Measurements from ENCODE around the gene KHSRP. TPM values are rescaled to one million over a fixed set of nuclear protein-coding genes. Genes with fewer than 3 reads are reported as not detected.

KHSRP gene
- total RNA-seq, 1 donor from 2014 or later, result 65.2 TPM

- Histone ChIP-seq H3K27ac (ENCODE audit: low read depth, low read length) (no peak overlapping the region), H3K9ac (ENCODE audit: low read depth in 1 of 3, low read length in 3 of 3) (no peak overlapping the region), H3K36me3 (ENCODE audit: control insufficient read depth in 3 of 3, insufficient read depth in 3 of 3, low read length in 3 of 3) (peaks cover 36 to 45% (median 37%) of the 10 kb centered on the region in 3 donors), H3K27me3 (ENCODE audit: control insufficient read depth in 3 of 3, insufficient read depth in 3 of 3, low read length in 3 of 3) (no peaks in the 10 kb centered on the region), H3K9me3 (ENCODE audit: control insufficient read depth in 3 of 3, low read length in 3 of 3) (peaks cover 0 to 5% (median 3%) of the 10 kb centered on the region in 3 donors), H3K4me3 (ENCODE audit: low read length in 3 of 3) (no peak overlapping the region), H3K4me1 (ENCODE audit: control insufficient read depth in 3 of 3, insufficient read depth in 3 of 3, low read length in 3 of 3) (no peaks in the 10 kb centered on the region)
Measured at GRCh38 chr19:6452223-6452614, 27.6 kb upstream of the KHSRP start.

DNA sequence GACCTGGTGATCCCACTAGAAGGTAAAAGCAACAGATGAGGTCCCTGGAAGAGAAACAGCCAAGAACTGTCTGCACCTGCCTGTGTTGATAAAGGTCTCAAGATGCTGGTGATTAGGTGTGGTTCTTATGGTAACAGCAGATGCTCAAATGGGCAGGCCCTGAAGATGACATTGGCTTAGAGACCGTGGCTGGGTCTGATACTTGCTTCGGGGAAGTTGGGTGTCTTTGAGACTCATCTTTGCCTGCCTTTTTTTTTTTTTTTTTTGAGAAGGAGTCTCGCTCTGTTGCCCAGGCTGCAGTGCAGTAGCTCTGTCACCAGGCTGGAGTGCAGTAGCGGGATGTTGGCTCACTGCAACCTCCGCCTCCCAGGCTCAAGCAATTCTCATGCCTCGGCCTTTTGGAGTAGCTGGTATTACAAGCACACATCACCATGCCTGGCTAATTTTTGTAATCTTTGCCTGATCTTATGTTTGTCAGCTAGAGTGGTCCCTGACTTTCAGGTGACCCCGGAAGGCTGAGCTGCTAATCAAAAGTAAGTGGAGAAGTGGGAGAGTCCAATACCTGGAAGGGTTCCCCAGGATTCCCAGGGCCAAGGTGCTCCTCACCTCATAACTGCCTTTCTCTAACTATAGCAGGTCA, 27.1 kb upstream of the KHSRP start:
- Histone ChIP-seq H3K4me3 (ENCODE audit: low read length in 3 of 3) (no peak overlapping the region), H3K27me3 (ENCODE audit: control insufficient read depth in 3 of 3, insufficient read depth in 3 of 3, low read length in 3 of 3) (no peaks in the 10 kb centered on the region), H3K9me3 (ENCODE audit: control insufficient read depth in 3 of 3, low read length in 3 of 3) (peaks cover 0 to 5% (median 3%) of the 10 kb centered on the region in 3 donors), H3K4me1 (ENCODE audit: control insufficient read depth in 3 of 3, insufficient read depth in 3 of 3, low read length in 3 of 3) (no peaks in the 10 kb centered on the region), H3K27ac (ENCODE audit: low read depth, low read length) (no peak overlapping the region), H3K36me3 (ENCODE audit: control insufficient read depth in 3 of 3, insufficient read depth in 3 of 3, low read length in 3 of 3) (peaks cover 38 to 48% (median 41%) of the 10 kb centered on the region in 3 donors), H3K9ac (ENCODE audit: low read depth in 1 of 3, low read length in 3 of 3) (no peak overlapping the region)

DNA sequence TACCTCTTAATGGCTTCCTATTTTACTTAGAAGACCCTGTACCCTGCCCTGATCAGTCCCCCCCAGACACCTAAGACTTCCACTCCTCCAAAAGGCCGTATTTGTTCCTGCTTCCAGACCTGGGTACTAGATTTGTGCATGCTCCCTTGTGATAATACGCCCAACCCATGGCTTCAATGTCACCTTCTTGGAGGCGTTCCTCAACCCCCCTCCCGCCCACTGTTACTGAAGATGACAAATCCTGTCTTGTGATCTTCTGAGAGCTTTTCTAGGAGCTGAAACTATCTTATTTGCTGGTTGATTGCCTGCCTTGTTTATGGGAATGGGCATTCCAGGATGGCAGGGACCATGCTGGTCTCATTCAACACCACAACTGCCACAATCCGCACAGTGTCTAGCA, 25.6 kb upstream of the KHSRP start:
- no peak overlapping the region for H3K9ac ChIP-seq (ENCODE audit: low read depth in 1 of 3, low read length in 3 of 3)
- H3K27ac ChIP-seq (ENCODE audit: low read depth, low read length), result no peak overlapping the region
- H3K36me3 ChIP-seq (ENCODE audit: control insufficient read depth in 3 of 3, insufficient read depth in 3 of 3, low read length in 3 of 3), result peaks cover 38 to 49% (median 41%) of the 10 kb centered on the region in 3 donors

DNA sequence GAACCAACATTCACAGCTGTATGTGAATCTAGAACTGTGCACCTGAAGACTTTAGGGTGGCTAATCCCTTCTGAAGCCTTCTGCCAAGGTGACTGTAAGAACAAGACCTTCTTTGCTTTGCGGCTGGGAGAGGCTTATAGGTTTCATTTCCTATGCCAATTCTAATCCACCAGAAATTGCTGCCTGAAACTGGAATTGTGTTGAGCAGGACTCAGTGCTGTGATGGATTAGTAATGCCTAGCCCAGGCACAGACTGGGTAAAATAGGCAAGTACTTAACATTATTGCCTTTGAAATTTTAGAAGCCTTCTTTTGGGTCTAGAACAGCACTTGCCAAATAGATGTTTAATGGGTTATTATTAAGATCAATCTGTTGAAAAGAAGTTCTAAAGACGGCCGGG, 23.4 kb upstream of the KHSRP start:
- Histone ChIP-seq H3K27me3 (ENCODE audit: control insufficient read depth in 3 of 3, insufficient read depth in 3 of 3, low read length in 3 of 3) (no peaks in the 10 kb centered on the region), H3K36me3 (ENCODE audit: control insufficient read depth in 3 of 3, insufficient read depth in 3 of 3, low read length in 3 of 3) (peaks cover 23 to 29% (median 23%) of the 10 kb centered on the region in 3 donors), H3K9me3 (ENCODE audit: control insufficient read depth in 3 of 3, low read length in 3 of 3) (no peaks in the 10 kb centered on the region), H3K4me1 (ENCODE audit: control insufficient read depth in 3 of 3, insufficient read depth in 3 of 3, low read length in 3 of 3) (no peaks in the 10 kb centered on the region), H3K9ac (ENCODE audit: low read depth in 1 of 3, low read length in 3 of 3) (no peak overlapping the region), H3K27ac (ENCODE audit: low read depth, low read length) (no peak overlapping the region), H3K4me3 (ENCODE audit: low read length in 3 of 3) (no peak overlapping the region)

More for the DNA sequence above, 25.6 kb upstream of the KHSRP start:
- Histone ChIP-seq H3K9me3 (ENCODE audit: control insufficient read depth in 3 of 3, low read length in 3 of 3) (peaks cover 0 to 5% (median 3%) of the 10 kb centered on the region in 3 donors), H3K27me3 (ENCODE audit: control insufficient read depth in 3 of 3, insufficient read depth in 3 of 3, low read length in 3 of 3) (no peaks in the 10 kb centered on the region), H3K4me1 (ENCODE audit: control insufficient read depth in 3 of 3, insufficient read depth in 3 of 3, low read length in 3 of 3) (no peaks in the 10 kb centered on the region), H3K4me3 (ENCODE audit: low read length in 3 of 3) (no peak overlapping the region)

- Histone ChIP-seq H3K27me3 (ENCODE audit: control insufficient read depth in 3 of 3, insufficient read depth in 3 of 3, low read length in 3 of 3) (no peaks in the 10 kb centered on the region), H3K27ac (ENCODE audit: low read depth, low read length) (no peak overlapping the region), H3K4me1 (ENCODE audit: control insufficient read depth in 3 of 3, insufficient read depth in 3 of 3, low read length in 3 of 3) (no peaks in the 10 kb centered on the region), H3K36me3 (ENCODE audit: control insufficient read depth in 3 of 3, insufficient read depth in 3 of 3, low read length in 3 of 3) (peaks cover 8 to 22% (median 19%) of the 10 kb centered on the region in 3 donors), H3K9me3 (ENCODE audit: control insufficient read depth in 3 of 3, low read length in 3 of 3) (no peaks in the 10 kb centered on the region), H3K4me3 (ENCODE audit: low read length in 3 of 3) (no peak overlapping the region), H3K9ac (ENCODE audit: low read depth in 1 of 3, low read length in 3 of 3) (no peak overlapping the region)
Measured at GRCh38 chr19:6446452-6446851, 21.8 kb upstream of the KHSRP start.

DNA sequence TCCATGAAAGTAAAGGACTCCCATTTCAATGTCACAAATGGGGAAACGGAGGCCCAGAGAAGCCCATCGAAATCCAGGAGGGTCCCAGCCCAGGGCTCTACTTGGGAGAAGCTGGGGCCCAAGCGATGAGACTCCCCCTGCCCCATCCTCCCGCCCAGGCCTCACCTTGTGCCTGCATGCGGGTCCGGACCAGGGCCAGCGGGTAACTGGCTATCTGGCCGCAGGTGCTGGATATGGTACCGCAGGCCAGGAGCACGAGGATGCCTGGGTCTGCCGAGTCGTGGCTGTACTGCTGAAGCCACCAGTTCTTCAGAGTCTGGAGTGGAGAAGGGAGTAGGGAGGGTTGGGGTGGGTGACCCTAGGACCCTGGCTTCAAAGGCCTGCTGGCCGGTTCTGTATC, 19.4 kb upstream of the KHSRP start:
- no peak overlapping the region for H3K9ac ChIP-seq (ENCODE audit: low read depth in 1 of 3, low read length in 3 of 3)
- H3K9me3 ChIP-seq (ENCODE audit: control insufficient read depth in 3 of 3, low read length in 3 of 3), result no peaks in the 10 kb centered on the region
- no peaks in the 10 kb centered on the region for H3K4me1 ChIP-seq (ENCODE audit: control insufficient read depth in 3 of 3, insufficient read depth in 3 of 3, low read length in 3 of 3)
- H3K27ac ChIP-seq (ENCODE audit: low read depth, low read length), result no peak overlapping the region
- H3K36me3 ChIP-seq (ENCODE audit: control insufficient read depth in 3 of 3, insufficient read depth in 3 of 3, low read length in 3 of 3), result peaks cover 6 to 14% (median 10%) of the 10 kb centered on the region in 3 donors
- H3K4me3 ChIP-seq (ENCODE audit: low read length in 3 of 3), result no peak overlapping the region
- no peaks in the 10 kb centered on the region for H3K27me3 ChIP-seq (ENCODE audit: control insufficient read depth in 3 of 3, insufficient read depth in 3 of 3, low read length in 3 of 3)

DNA sequence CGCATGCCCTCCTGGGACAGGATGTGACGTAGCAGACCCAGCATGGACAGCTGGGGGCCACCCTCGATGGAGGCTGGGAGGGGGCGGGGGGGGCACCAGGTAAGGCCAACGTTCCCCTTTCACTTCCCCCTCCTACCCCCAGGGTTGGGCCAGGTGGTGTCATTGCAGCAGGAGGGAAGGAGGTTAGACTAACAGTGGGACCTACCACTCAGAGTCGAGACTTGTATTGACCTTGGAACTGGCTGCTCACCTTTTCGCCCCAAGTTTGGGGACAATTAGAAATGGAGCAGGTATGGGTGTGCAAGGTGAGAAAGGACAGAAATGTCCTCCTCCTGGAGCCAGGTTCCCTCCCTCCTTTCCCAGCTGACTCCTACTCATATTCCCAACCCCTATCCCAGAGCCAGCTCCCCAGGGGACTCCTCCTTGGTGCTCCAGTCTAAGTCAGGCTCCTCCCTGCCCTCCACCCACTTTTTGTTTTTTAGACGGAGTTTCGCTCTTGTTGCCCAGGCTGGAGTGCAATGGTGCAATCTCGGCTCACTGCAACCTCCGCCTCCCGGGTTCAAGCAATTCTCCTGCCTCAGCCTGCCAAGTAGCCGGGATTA, 17.6 kb upstream of the KHSRP start:
- Histone ChIP-seq H3K4me1 (ENCODE audit: control insufficient read depth in 3 of 3, insufficient read depth in 3 of 3, low read length in 3 of 3) (no peaks in the 10 kb centered on the region), H3K27me3 (ENCODE audit: control insufficient read depth in 3 of 3, insufficient read depth in 3 of 3, low read length in 3 of 3) (no peaks in the 10 kb centered on the region), H3K9ac (ENCODE audit: low read depth in 1 of 3, low read length in 3 of 3) (no peak overlapping the region), H3K9me3 (ENCODE audit: control insufficient read depth in 3 of 3, low read length in 3 of 3) (no peaks in the 10 kb centered on the region), H3K36me3 (ENCODE audit: control insufficient read depth in 3 of 3, insufficient read depth in 3 of 3, low read length in 3 of 3) (peaks cover 6 to 14% (median 10%) of the 10 kb centered on the region in 3 donors), H3K4me3 (ENCODE audit: low read length in 3 of 3) (no peak overlapping the region), H3K27ac (ENCODE audit: low read depth, low read length) (no peak overlapping the region)

- no peaks in the 10 kb centered on the region for H3K27me3 ChIP-seq (ENCODE audit: control insufficient read depth in 3 of 3, insufficient read depth in 3 of 3, low read length in 3 of 3)
- H3K9me3 ChIP-seq (ENCODE audit: control insufficient read depth in 3 of 3, low read length in 3 of 3), result no peaks in the 10 kb centered on the region
- H3K9ac ChIP-seq (ENCODE audit: low read depth in 1 of 3, low read length in 3 of 3), result no peak overlapping the region
- no peak overlapping the region for H3K27ac ChIP-seq (ENCODE audit: low read depth, low read length)
- H3K36me3 ChIP-seq (ENCODE audit: control insufficient read depth in 3 of 3, insufficient read depth in 3 of 3, low read length in 3 of 3), result peaks cover under 1 to 5% (median 2%) of the 10 kb centered on the region in 3 donors
- H3K4me3 ChIP-seq (ENCODE audit: low read length in 3 of 3), result no peak overlapping the region
- no peaks in the 10 kb centered on the region for H3K4me1 ChIP-seq (ENCODE audit: control insufficient read depth in 3 of 3, insufficient read depth in 3 of 3, low read length in 3 of 3)
Measured at GRCh38 chr19:6440905-6441304, 16.3 kb upstream of the KHSRP start.

- Histone ChIP-seq H3K36me3 (ENCODE audit: control insufficient read depth in 3 of 3, insufficient read depth in 3 of 3, low read length in 3 of 3) (no peaks in the 10 kb centered on the region), H3K9me3 (ENCODE audit: control insufficient read depth in 3 of 3, low read length in 3 of 3) (no peaks in the 10 kb centered on the region)
Measured at GRCh38 chr19:6439743-6440142, 15.1 kb upstream of the KHSRP start.

DNA sequence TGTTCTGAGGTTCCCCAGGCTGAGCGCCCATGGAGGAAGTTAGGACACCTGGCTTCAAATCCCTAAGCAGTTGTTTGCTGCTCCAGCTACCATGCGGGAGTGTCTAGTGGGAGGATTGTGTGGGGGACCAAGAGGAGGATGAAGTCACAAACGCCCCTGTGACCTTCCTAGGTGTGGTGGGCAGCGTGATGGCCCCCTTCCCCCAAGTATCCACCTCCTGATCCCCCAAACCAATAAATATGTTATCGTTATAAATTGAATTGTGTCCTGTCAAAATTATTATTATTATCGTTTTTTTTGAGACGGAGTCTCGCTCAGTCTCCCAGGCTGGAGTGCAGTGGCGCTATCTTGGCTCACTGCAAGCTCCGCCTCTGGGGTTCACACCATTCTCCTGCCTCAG, 9.1 kb upstream of the KHSRP start, which contains the start of gene SLC25A41:
Gene SLC25A41, minus strand, starts transcription at position 101 of the 400 bp plus-strand sequence. Its CDS starts 70 bp downstream, at position 31.
- no peak within 1 kb of the TSS for H3K4me3 ChIP-seq (ENCODE audit: low read length in 3 of 3)
- no peak within 1 kb of the TSS for H3K9ac ChIP-seq (ENCODE audit: low read depth in 1 of 3, low read length in 3 of 3)
- H3K4me1 ChIP-seq (ENCODE audit: control insufficient read depth in 3 of 3, insufficient read depth in 3 of 3, low read length in 3 of 3), result no peaks in the 10 kb centered on the region
- H3K27ac ChIP-seq (ENCODE audit: low read depth, low read length), result no peak within 1 kb of the TSS
- H3K36me3 ChIP-seq (ENCODE audit: control insufficient read depth in 3 of 3, insufficient read depth in 3 of 3, low read length in 3 of 3), result no peaks in the 10 kb centered on the region
- H3K9me3 ChIP-seq (ENCODE audit: control insufficient read depth in 3 of 3, low read length in 3 of 3), result no peaks in the 10 kb centered on the region
- H3K27me3 ChIP-seq (ENCODE audit: control insufficient read depth in 3 of 3, insufficient read depth in 3 of 3, low read length in 3 of 3), result peaks cover 0 to 16% (median 0%) of the 10 kb centered on the region in 3 donors

More at GRCh38 chr19:6439743-6440142, 15.1 kb upstream of the KHSRP start:
- no peaks in the 10 kb centered on the region for H3K4me1 ChIP-seq (ENCODE audit: control insufficient read depth in 3 of 3, insufficient read depth in 3 of 3, low read length in 3 of 3)
- H3K27ac ChIP-seq (ENCODE audit: low read depth, low read length), result no peak overlapping the region
- H3K27me3 ChIP-seq (ENCODE audit: control insufficient read depth in 3 of 3, insufficient read depth in 3 of 3, low read length in 3 of 3), result no peaks in the 10 kb centered on the region
- no peak overlapping the region for H3K4me3 ChIP-seq (ENCODE audit: low read length in 3 of 3)
- no peak overlapping the region for H3K9ac ChIP-seq (ENCODE audit: low read depth in 1 of 3, low read length in 3 of 3)

All from skeletal muscle tissue (tissue), 4 donors.